WTC11 (cell line): ENCODE measurements around the gene MSH2. TPM values are rescaled to one million over a fixed set of nuclear protein-coding genes. Genes with fewer than 3 reads are reported as not detected.
A peak's percentile ranks its signal among the peaks of the same experiment; 100 is the strongest.

ENCODE experiments used
- ATAC-seq: fragments of 200-7000 bp; cut with Tn5 transposase; 2 replicates; pipeline ENCODE4 v1.10.0; 2021; ENCODE audit warnings: mild to moderate bottlenecking, moderate library complexity
- CTCF ChIA-PET: fragments of 300-600 bp; sonication (Branson Sonifier 250); formaldehyde crosslinking; loops from one replicate; lab custom pipeline; 2021; ENCODE audit warnings: antibody characterized with exemption; lab: Charles Lee
- POLR2A ChIA-PET: fragments of 350-600 bp; sonication (Branson Sonifier 250); formaldehyde crosslinking; loops from one replicate; lab custom pipeline; 2021; ENCODE audit warnings: antibody characterized with exemption; lab: Charles Lee
- DNase-seq: peaks from one replicate; pipeline ENCODE4 v3.0.0; 2021; ENCODE audit warnings: low spot score
- H3K27ac Mint-ChIP-seq: 2 replicates; pipeline ENCODE4 v1.8.0; 2021; ENCODE audit warnings: mixed read lengths
- H3K27me3 Mint-ChIP-seq: 2 replicates; pipeline ENCODE4 v1.8.0; 2021; ENCODE audit warnings: low read depth, mild to moderate bottlenecking, moderate library complexity, mixed read lengths
- H3K36me3 Mint-ChIP-seq: 2 replicates; pipeline ENCODE4 v1.8.0; 2021; ENCODE audit warnings: mixed read lengths
- H3K4me1 Mint-ChIP-seq: 2 replicates; pipeline ENCODE4 v1.8.0; 2022; ENCODE audit warnings: mixed read lengths
- H3K4me3 Mint-ChIP-seq: 2 replicates; pipeline ENCODE4 v1.8.0; 2021; ENCODE audit warnings: mild to moderate bottlenecking, moderate library complexity, mixed read lengths
- H3K9me3 Mint-ChIP-seq: 2 replicates; pipeline ENCODE4 v1.8.0; 2021; ENCODE audit warnings: mixed read lengths
- ATF3 ChIP-seq: sonication (generic); formaldehyde crosslinking; conservative IDR thresholded peaks from 2 replicates; pipeline ENCODE4 v1.8.1; 2022; ENCODE audit warnings: mild to moderate bottlenecking, missing genetic modification reagents
- FOXP1 ChIP-seq: sonication (generic); formaldehyde crosslinking; IDR thresholded peaks from 2 replicates; pipeline ENCODE4 v1.8.0; 2022; ENCODE audit warnings: missing genetic modification reagents, mild to moderate bottlenecking, moderate library complexity, borderline replicate concordance
- GRHL2 ChIP-seq: fragments of 250-450 bp; sonication (Bioruptor Pico); IDR thresholded peaks from 2 replicates; pipeline ENCODE4 v1.8.0; 2022; ENCODE audit warnings: mild to moderate bottlenecking, moderate library complexity; ENCODE audit not compliant: insufficient replicate concordance, severe bottlenecking
- IRF1 ChIP-seq: sonication (generic); formaldehyde crosslinking; IDR thresholded peaks from 2 replicates; pipeline ENCODE4 v1.8.0; 2023; ENCODE audit warnings: missing genetic modification reagents
- PREB ChIP-seq: sonication (generic); formaldehyde crosslinking; IDR thresholded peaks from 2 replicates; pipeline ENCODE4 v1.8.1; 2022; ENCODE audit warnings: mild to moderate bottlenecking, missing genetic modification reagents, moderate library complexity, borderline replicate concordance
- SMAD3 ChIP-seq: sonication (generic); formaldehyde crosslinking; IDR thresholded peaks from 2 replicates; pipeline ENCODE4 v1.8.0; 2022; ENCODE audit warnings: missing genetic modification reagents, mild to moderate bottlenecking, borderline replicate concordance
- ZNF219 ChIP-seq: sonication (generic); formaldehyde crosslinking; IDR thresholded peaks from 2 replicates; pipeline ENCODE4 v1.8.0; 2023; ENCODE audit warnings: missing genetic modification reagents, mild to moderate bottlenecking, borderline replicate concordance
- ZNF317 ChIP-seq: sonication (generic); formaldehyde crosslinking; IDR thresholded peaks from 2 replicates; pipeline ENCODE4 v1.8.1; 2023; ENCODE audit warnings: low read depth, mild to moderate bottlenecking, moderate library complexity, missing genetic modification reagents, borderline replicate concordance
- ZNF396 ChIP-seq: fragments of 250-450 bp; sonication (Bioruptor Pico); IDR thresholded peaks from 2 replicates; pipeline ENCODE4 v1.8.0; 2021; ENCODE audit warnings: mild to moderate bottlenecking, moderate library complexity, borderline replicate concordance
- ZNF512 ChIP-seq: sonication (generic); formaldehyde crosslinking; IDR thresholded peaks from 2 replicates; pipeline ENCODE4 v1.8.1; 2022; ENCODE audit warnings: missing genetic modification reagents, borderline replicate concordance
- total RNA-seq: library from RNA; stranded (reverse); gene quantifications from 3 replicates; pipeline ENCODE4 v1.2.3, GENCODE V29; 2021
- TF ChIP-seq, protein P1 (sequence below): fragments of 200-600 bp; IDR thresholded peaks from 2 replicates; pipeline ENCODE4 v1.8.0; 2022; ENCODE audit warnings: antibody characterized with exemption
- TF ChIP-seq, protein P2 (sequence below): sonication (generic); formaldehyde crosslinking; IDR thresholded peaks from 2 replicates; pipeline ENCODE4 v1.8.0; 2022; ENCODE audit warnings: mild to moderate bottlenecking, missing genetic modification reagents
- TF ChIP-seq, protein P3 (sequence below): sonication (generic); formaldehyde crosslinking; IDR thresholded peaks from 2 replicates; pipeline ENCODE4 v1.8.0; 2022; ENCODE audit warnings: missing genetic modification reagents
- TF ChIP-seq, protein P4 (sequence below): sonication (generic); formaldehyde crosslinking; IDR thresholded peaks from 2 replicates; pipeline ENCODE4 v1.8.1; 2023; ENCODE audit warnings: mild to moderate bottlenecking, missing genetic modification reagents, moderate library complexity
- TF ChIP-seq, protein P5 (sequence below): sonication (generic); formaldehyde crosslinking; IDR thresholded peaks from 2 replicates; pipeline ENCODE4 v1.8.1; 2023; ENCODE audit warnings: mild to moderate bottlenecking, missing genetic modification reagents, moderate library complexity
- TF ChIP-seq, protein P6 (sequence below): fragments of 250-450 bp; sonication (Bioruptor Pico); conservative IDR thresholded peaks from 2 replicates; pipeline ENCODE4 v1.9.0; 2021; ENCODE audit warnings: mild to moderate bottlenecking

The MSH2 gene
- total RNA-seq, 1 experiment from 2014 or later: 244 TPM

DNA sequence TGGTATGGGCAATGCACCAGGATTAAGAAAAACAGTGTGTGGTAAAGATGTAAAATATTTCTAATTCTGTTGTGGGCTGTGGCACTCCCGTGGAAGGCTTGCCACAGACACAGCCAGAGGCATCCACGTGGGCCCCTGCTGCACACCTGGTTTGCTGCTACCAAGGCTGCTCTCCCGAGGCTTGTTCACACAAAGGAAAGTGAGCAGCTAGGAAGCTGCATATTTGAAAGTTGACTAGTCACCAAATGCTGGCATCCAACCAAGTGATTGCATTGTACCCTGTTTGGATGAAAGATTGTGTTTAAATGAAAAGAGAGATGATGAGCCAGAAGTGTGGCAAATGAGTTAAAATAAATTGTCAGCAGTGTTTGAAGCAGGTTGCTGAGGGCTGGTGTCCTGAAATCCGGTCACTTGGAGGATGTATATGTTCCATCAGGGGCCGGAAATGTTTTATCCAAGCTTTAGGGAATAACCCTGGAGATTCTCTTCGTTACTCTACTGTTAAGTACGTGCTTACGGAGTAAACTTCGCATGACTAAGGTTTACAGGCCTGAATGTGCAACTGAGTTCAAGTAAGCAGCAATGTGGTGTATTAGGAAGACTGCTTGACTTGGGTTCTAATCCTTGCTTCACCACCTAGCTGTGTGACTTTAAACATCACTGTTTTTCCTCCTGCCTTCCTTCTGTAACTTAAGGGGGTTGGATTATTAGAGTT is 86.1 kb downstream of the MSH2 start:
- TF ChIP-seq, protein P1, sequence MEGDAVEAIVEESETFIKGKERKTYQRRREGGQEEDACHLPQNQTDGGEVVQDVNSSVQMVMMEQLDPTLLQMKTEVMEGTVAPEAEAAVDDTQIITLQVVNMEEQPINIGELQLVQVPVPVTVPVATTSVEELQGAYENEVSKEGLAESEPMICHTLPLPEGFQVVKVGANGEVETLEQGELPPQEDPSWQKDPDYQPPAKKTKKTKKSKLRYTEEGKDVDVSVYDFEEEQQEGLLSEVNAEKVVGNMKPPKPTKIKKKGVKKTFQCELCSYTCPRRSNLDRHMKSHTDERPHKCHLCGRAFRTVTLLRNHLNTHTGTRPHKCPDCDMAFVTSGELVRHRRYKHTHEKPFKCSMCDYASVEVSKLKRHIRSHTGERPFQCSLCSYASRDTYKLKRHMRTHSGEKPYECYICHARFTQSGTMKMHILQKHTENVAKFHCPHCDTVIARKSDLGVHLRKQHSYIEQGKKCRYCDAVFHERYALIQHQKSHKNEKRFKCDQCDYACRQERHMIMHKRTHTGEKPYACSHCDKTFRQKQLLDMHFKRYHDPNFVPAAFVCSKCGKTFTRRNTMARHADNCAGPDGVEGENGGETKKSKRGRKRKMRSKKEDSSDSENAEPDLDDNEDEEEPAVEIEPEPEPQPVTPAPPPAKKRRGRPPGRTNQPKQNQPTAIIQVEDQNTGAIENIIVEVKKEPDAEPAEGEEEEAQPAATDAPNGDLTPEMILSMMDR: no peak
- no peak for TF ChIP-seq ZNF219 (CRISPR knock-in tag)
- TF ChIP-seq, protein P2, sequence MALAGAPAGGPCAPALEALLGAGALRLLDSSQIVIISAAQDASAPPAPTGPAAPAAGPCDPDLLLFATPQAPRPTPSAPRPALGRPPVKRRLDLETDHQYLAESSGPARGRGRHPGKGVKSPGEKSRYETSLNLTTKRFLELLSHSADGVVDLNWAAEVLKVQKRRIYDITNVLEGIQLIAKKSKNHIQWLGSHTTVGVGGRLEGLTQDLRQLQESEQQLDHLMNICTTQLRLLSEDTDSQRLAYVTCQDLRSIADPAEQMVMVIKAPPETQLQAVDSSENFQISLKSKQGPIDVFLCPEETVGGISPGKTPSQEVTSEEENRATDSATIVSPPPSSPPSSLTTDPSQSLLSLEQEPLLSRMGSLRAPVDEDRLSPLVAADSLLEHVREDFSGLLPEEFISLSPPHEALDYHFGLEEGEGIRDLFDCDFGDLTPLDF (CRISPR knock-in tag): no peak
- no peak for TF ChIP-seq GRHL2 (CRISPR knock-in tag)
- no peak for TF ChIP-seq PREB (CRISPR knock-in tag)
- no peak for TF ChIP-seq IRF1
- H3K27ac Mint-ChIP-seq: peak overlapping the region; percentile 87
- CTCF ChIA-PET: interaction anchor here (1.3 to 2.0 kb wide), 3 partner anchors 32 to 278 kb away, joined by 3 to 6 read pairs (median 4); partner anchors contain the start of gene MSH2
- ATAC-seq (peak; percentile 20; the same call in 1 of the 2 replicates), DNase-seq (no peak)
- no peak overlapping the region for H3K4me3 Mint-ChIP-seq
- H3K36me3 Mint-ChIP-seq: peaks cover 13% of the 10 kb centered on the region
- peaks cover 39% of the 10 kb centered on the region for H3K4me1 Mint-ChIP-seq
- POLR2A ChIA-PET: interaction anchor here (0.6 kb wide), 1 partner anchor 59 kb away, joined by 4 read pairs; no protein-coding TSS in a partner anchor
- no peaks in the 10 kb centered on the region for H3K27me3 Mint-ChIP-seq
- H3K9me3 Mint-ChIP-seq: peaks cover 14% of the 10 kb centered on the region

GRCh38 chr2:47490406-47490805 is 87.5 kb downstream of the MSH2 start:
- Mint-ChIP-seq H3K27ac (no peak overlapping the region), H3K36me3 (peaks cover 4% of the 10 kb centered on the region), H3K9me3 (peaks cover 17% of the 10 kb centered on the region), H3K27me3 (no peaks in the 10 kb centered on the region), H3K4me3 (no peak overlapping the region), H3K4me1 (peaks cover 33% of the 10 kb centered on the region)
- ChIA-PET POLR2A (interaction anchor here (0.8 kb wide), 1 partner anchor 88 kb away, joined by 5 read pairs; the partner anchor contains the start of gene MSH2), CTCF (interaction anchor here (0.9 to 2.0 kb wide), 3 partner anchors 31 to 277 kb away, joined by 3 to 6 read pairs (median 4); no protein-coding TSS in a partner anchor)
- peak; percentile 13; the same call in 1 of the 2 replicates for ATAC-seq
- no peak for DNase-seq
- TF ChIP-seq SMAD3 (CRISPR knock-in tag) (no peak), ZNF219 (CRISPR knock-in tag) (no peak), ATF3 (CRISPR knock-in tag) (no peak), ZNF512 (CRISPR knock-in tag) (no peak), ZNF317 (CRISPR knock-in tag) (no peak), FOXP1 (CRISPR knock-in tag) (no peak), ZNF396 (CRISPR knock-in tag) (no peak)
- TF ChIP-seq, protein P3, sequence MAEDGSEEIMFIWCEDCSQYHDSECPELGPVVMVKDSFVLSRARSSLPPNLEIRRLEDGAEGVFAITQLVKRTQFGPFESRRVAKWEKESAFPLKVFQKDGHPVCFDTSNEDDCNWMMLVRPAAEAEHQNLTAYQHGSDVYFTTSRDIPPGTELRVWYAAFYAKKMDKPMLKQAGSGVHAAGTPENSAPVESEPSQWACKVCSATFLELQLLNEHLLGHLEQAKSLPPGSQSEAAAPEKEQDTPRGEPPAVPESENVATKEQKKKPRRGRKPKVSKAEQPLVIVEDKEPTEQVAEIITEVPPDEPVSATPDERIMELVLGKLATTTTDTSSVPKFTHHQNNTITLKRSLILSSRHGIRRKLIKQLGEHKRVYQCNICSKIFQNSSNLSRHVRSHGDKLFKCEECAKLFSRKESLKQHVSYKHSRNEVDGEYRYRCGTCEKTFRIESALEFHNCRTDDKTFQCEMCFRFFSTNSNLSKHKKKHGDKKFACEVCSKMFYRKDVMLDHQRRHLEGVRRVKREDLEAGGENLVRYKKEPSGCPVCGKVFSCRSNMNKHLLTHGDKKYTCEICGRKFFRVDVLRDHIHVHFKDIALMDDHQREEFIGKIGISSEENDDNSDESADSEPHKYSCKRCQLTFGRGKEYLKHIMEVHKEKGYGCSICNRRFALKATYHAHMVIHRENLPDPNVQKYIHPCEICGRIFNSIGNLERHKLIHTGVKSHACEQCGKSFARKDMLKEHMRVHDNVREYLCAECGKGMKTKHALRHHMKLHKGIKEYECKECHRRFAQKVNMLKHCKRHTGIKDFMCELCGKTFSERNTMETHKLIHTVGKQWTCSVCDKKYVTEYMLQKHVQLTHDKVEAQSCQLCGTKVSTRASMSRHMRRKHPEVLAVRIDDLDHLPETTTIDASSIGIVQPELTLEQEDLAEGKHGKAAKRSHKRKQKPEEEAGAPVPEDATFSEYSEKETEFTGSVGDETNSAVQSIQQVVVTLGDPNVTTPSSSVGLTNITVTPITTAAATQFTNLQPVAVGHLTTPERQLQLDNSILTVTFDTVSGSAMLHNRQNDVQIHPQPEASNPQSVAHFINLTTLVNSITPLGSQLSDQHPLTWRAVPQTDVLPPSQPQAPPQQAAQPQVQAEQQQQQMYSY: no peak
- TF ChIP-seq, protein P4, sequence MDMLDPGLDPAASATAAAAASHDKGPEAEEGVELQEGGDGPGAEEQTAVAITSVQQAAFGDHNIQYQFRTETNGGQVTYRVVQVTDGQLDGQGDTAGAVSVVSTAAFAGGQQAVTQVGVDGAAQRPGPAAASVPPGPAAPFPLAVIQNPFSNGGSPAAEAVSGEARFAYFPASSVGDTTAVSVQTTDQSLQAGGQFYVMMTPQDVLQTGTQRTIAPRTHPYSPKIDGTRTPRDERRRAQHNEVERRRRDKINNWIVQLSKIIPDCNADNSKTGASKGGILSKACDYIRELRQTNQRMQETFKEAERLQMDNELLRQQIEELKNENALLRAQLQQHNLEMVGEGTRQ (CRISPR knock-in tag): no peak
- TF ChIP-seq, protein P5, sequence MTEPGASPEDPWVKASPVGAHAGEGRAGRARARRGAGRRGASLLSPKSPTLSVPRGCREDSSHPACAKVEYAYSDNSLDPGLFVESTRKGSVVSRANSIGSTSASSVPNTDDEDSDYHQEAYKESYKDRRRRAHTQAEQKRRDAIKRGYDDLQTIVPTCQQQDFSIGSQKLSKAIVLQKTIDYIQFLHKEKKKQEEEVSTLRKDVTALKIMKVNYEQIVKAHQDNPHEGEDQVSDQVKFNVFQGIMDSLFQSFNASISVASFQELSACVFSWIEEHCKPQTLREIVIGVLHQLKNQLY (CRISPR knock-in tag): no peak
- TF ChIP-seq, protein P6, sequence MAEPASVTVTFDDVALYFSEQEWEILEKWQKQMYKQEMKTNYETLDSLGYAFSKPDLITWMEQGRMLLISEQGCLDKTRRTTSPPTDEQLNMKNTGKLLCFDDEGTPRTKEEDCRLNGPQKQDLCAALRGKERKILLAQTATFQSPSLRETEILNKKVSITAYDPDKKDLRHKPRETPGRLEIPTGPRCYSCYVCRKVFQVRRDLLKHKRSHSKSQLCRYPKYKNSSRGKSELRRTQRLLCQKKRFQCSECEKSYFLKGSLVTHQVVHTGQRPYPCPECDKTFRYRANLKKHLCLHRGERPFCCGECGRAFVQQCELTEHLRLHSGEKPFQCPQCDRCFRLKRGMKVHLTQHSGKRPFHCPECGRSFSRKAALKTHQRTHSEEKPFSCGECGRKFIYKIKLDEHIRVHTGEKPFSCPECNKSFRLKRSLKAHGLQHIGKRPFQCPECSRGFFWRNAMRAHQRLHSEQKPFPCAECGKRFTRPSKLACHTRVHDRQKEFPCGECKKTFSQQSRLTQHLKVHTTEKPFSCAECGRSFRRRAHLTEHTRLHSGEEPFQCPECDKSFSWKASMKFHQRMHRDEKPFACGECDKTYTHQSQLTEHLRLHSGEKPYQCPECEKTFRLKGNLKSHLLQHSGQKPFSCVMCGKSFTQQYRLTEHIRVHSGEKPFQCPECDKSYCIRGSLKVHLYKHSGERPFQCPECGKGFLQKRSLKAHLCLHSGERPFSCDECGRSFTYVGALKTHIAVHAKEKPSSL (CRISPR knock-in tag): no peak
